ENCODE measurements around the gene RTL1.

Gene RTL1

GRCh38 chr14:100881211-100882025, 22.1 kb downstream of the RTL1 start:
- DNase-seq: no peak

GRCh38 chr14:100880271-100881101, 23.0 kb downstream of the RTL1 start:
- DNase-seq: peak in 1 of 2 experiments; percentile 27

- no peak for DNase-seq
Measured at GRCh38 chr14:100879782-100880181, 23.7 kb downstream of the RTL1 start.

GRCh38 chr14:100879194-100879593, 24.3 kb downstream of the RTL1 start:
- no peak for DNase-seq

- DNase-seq: no peak
Measured at GRCh38 chr14:100878271-100879146, 25.0 kb downstream of the RTL1 start.

- DNase-seq: no peak
Measured at GRCh38 chr14:100875861-100876590, 27.5 kb downstream of the RTL1 start.

GRCh38 chr14:100875126-100875525, 28.4 kb downstream of the RTL1 start:
- no peak for DNase-seq

- DNase-seq: no peak
Measured at GRCh38 chr14:100874411-100875091, 29.0 kb downstream of the RTL1 start.

GRCh38 chr14:100874051-100874410, 29.5 kb downstream of the RTL1 start:
- DNase-seq: no peak

- no peak for DNase-seq
Measured at GRCh38 chr14:100873096-100873482, 30.4 kb downstream of the RTL1 start.

GRCh38 chr14:100872259-100873095, 31.0 kb downstream of the RTL1 start:
- DNase-seq: no peak

- DNase-seq: no peak
Measured at GRCh38 chr14:100871234-100872186, 32.0 kb downstream of the RTL1 start.

- no peak for DNase-seq
Measured at GRCh38 chr14:100868621-100869370, 34.7 kb downstream of the RTL1 start.

- no peak for DNase-seq
Measured at GRCh38 chr14:100867631-100868315, 35.7 kb downstream of the RTL1 start.

GRCh38 chr14:100866666-100867630, 36.6 kb downstream of the RTL1 start:
- no peak for DNase-seq

- no peak for DNase-seq
Measured at GRCh38 chr14:100865682-100866591, 37.6 kb downstream of the RTL1 start.

All from cerebellar nuclear complex (tissue), 1 donor.